Measurements from ENCODE around the gene SFT2D2.
"Not testable (repeated sequence)": the region's sequence is repeated elsewhere in the genome, so short reads cannot be mapped to it uniquely, and the experiment has no call there.

Gene SFT2D2

DNA sequence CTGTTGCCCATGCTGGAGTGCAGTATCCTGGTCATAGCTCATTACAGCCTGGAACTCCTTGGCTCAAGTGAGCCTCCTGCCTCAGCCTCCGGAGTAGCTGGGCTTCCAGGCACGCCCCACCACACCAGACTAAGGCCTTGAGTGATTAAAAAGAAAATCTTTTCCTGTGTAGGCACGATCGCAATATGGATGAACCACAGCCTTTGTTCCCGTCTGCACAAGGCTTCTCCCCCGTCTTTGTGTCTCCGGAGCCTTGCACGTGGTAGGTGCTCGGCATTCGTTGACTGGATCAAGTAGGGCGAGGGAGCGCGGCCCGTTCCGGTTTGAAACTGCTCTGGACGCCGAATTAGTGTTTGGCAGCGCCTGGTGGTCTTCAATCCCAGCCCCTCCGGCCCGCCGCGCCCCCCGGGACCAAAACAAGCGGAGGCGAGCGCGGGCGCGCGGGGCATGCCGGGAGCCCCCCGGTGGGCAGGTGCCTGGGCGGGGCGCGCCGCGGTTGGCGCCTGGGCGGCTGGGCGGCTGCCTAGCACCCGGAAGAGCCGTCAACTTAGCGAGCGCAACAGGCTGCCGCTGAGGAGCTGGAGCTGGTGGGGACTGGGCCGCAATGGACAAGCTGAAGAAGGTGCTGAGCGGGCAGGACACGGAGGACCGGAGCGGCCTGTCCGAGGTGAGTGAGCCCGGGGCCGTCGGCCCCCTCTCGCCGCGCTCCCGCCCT is at the start of gene SFT2D2:
Gene SFT2D2, plus strand, starts transcription at position 529 of the 715 bp plus-strand sequence. Its CDS starts 76 bp downstream, at position 605.
- in situ Hi-C loops (cut with HindIII; ENCODE audit: low pct_ligation_motif_present, low pct_unique_long_range_greater_than_20kb, low sequenced_read_pairs), result no loop called here

DNA sequence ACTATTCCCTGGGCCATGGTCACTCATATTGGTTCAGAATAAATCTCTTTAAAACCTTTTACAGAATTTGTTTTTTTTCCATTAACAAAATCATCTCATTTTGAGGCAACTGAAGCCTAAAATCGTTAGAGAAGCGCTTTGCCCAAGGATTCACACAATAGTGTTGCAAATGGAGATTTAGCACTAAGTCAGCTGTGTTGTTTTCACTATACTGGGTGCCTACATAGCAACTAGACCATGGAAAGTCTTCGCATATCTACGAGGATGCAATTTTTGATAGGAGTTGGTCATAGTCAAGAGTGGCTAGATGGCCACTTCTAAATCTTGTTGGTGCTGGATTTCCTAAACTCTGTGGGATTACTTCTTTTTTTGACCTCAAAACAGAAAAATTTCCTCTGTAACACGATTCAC is 47.6 kb upstream of the SFT2D2 start:
- DNase-seq, result no peak
- in situ Hi-C loops (cut with HindIII; ENCODE audit: low pct_ligation_motif_present, low pct_unique_long_range_greater_than_20kb, low sequenced_read_pairs), result no loop called here

More for the DNA sequence above, at the start of gene SFT2D2:
- peak; percentile 87 for DNase-seq

DNA sequence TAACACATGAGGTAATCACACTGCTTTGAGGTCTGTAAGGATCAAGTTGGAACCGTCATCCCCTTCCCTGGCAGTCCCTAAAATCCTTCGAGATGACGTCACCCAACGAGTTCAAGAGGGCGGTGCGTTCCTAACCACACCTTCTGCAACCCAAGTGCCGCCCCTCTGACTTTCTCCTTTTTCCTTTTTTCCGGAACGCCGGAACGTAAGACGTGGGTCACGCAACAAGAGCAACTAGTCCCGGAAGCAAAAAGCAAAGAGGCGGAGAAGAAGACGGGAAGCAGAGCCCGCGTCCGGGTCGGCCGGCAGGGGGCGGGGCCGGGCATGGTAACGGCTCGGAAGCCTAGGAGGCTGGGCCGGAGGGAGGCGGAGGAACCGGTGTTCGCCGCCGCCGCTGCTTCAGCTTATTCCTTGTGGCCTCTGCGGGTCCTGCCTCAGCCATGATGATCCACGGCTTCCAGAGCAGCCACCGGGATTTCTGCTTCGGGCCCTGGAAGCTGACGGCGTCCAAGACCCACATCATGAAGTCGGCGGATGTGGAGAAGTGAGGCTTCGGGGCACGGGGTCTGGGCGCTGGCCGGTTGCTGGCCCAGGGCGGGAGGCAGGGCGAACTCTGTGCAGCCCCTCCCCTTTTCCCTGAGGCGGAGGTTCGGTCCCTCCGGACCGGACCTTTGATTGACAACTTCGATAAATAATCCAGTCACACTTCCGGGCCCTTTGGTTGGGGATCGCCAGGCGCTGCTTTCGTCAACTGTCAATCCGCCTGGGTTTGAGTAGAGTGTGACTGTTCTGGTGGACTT is 47.0 kb upstream of the SFT2D2 start, which contains the start of gene TIPRL:
Gene TIPRL, plus strand, starts transcription at position 325 of the 800 bp plus-strand sequence. Its CDS starts 116 bp downstream, at position 441.
- in situ Hi-C loops (cut with HindIII; ENCODE audit: low pct_ligation_motif_present, low pct_unique_long_range_greater_than_20kb, low sequenced_read_pairs), result no loop called here

GRCh38 chr1:168179438-168180147 is 46.2 kb upstream of the SFT2D2 start:
- peak; percentile 46 for DNase-seq
- in situ Hi-C loops (cut with HindIII; ENCODE audit: low pct_ligation_motif_present, low pct_unique_long_range_greater_than_20kb, low sequenced_read_pairs), result no loop called here

More for the DNA sequence above, 47.0 kb upstream of the SFT2D2 start, which contains the start of gene TIPRL:
- DNase-seq, result peak; percentile 99

- DNase-seq, result no peak
- in situ Hi-C loops (cut with HindIII; ENCODE audit: low pct_ligation_motif_present, low pct_unique_long_range_greater_than_20kb, low sequenced_read_pairs), result no loop called here
These were observed 45.7 kb upstream of the SFT2D2 start for GRCh38 chr1:168180148-168180524.

GRCh38 chr1:168181063-168181720 is 44.6 kb upstream of the SFT2D2 start:
- in situ Hi-C loops (cut with HindIII; ENCODE audit: low pct_ligation_motif_present, low pct_unique_long_range_greater_than_20kb, low sequenced_read_pairs); DNase-seq: not testable (repeated sequence)

DNA sequence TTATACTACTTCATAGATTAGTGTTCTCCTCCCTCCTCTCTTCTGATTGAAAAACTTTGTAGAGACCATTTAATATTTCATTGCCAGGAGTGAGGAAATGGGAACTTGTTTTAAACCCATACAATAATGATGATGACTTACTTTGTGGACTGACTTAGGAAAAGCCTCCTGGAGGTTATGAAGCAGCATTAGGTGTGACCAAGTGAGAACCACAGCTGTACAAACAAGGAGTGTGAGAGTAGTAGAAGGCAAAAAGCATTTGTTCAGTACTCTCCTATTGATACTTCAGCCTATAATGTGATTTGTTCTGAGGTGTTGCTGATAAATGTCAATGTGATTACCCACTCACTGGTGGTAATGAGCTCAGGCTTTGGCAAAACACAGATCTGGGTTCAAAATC is 38.6 kb upstream of the SFT2D2 start:
- in situ Hi-C loops (cut with HindIII; ENCODE audit: low pct_ligation_motif_present, low pct_unique_long_range_greater_than_20kb, low sequenced_read_pairs), result no loop called here
- no peak for DNase-seq

- in situ Hi-C loops (cut with HindIII; ENCODE audit: low pct_ligation_motif_present, low pct_unique_long_range_greater_than_20kb, low sequenced_read_pairs), result no loop called here
- DNase-seq, result no peak
These were observed 35.4 kb upstream of the SFT2D2 start for GRCh38 chr1:168190403-168190802.

DNA sequence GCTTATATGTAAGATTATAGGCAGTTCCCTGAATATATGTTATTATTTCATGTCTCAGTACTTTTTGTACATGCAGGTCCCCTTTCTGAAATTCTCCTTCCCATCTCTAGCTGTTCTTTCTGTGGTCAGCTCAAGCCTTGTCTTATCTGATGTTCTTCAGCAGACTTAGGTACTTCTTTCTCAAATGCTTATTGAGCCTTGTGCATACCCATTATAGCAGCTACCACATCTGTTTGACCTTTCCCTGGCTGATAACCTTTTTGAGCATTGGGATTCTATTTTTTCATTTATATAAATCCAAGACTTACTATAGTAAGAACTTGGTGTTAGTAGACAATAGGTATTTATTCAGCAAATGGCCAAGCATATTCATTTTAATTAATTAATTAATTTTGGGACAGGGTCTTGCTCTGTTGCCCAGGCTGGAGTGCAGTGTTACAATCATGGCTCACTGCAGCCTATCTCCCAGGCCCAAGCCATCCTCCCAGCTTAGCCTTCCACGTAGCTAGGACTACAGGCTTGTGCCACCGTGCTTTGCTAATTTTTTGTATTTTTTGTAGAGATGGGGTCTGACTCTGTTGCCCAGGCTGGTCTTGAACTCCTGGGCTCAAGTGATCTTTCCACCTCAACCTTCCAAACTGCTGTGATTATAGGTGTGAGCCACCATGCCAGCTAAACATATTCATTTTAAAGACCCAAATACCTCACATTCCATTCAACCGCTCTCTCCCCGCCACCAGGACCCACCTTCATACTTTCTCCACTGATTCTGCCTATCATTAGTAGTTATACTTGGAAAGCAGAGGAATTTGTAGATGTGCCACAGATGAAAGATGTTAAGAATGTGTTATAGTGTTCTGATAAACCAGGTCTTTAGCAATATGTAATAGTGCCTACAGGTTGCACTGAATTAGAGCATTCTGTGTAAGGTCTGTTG is 30.3 kb upstream of the SFT2D2 start:
- in situ Hi-C loops (cut with HindIII; ENCODE audit: low pct_ligation_motif_present, low pct_unique_long_range_greater_than_20kb, low sequenced_read_pairs), result no loop called here
- DNase-seq, result no peak

GRCh38 chr1:168199056-168199455 is 26.7 kb upstream of the SFT2D2 start:
- in situ Hi-C loops (cut with HindIII; ENCODE audit: low pct_ligation_motif_present, low pct_unique_long_range_greater_than_20kb, low sequenced_read_pairs), result no loop called here
- no peak for DNase-seq

GRCh38 chr1:168202941-168203654 is 22.7 kb upstream of the SFT2D2 start:
- no peak for DNase-seq
- in situ Hi-C loops (cut with HindIII; ENCODE audit: low pct_ligation_motif_present, low pct_unique_long_range_greater_than_20kb, low sequenced_read_pairs), result no loop called here

DNA sequence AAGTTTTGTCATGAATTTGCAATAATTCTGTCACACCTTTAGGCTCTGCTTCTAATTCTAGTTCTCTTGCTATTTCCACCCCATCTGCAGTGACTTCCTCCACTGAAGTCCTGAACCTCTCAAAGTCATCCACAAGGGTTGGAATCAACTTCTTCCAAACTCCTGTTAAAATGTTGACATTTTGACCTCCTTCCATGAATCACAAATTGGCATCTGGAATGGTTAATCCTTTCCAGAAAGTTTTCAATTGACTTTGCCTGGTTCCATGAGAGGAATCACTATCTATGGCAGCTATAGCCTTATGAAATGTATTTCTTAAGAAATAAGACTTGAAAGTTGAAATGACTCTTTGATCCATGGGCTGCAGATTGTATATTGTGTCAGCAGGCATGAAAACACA is 19.7 kb upstream of the SFT2D2 start:
- in situ Hi-C loops (cut with HindIII; ENCODE audit: low pct_ligation_motif_present, low pct_unique_long_range_greater_than_20kb, low sequenced_read_pairs), result no loop called here
- DNase-seq, result no peak

- DNase-seq; in situ Hi-C loops (cut with HindIII; ENCODE audit: low pct_ligation_motif_present, low pct_unique_long_range_greater_than_20kb, low sequenced_read_pairs): not testable (repeated sequence)
These were observed 18.1 kb upstream of the SFT2D2 start for GRCh38 chr1:168207673-168208072.

DNA sequence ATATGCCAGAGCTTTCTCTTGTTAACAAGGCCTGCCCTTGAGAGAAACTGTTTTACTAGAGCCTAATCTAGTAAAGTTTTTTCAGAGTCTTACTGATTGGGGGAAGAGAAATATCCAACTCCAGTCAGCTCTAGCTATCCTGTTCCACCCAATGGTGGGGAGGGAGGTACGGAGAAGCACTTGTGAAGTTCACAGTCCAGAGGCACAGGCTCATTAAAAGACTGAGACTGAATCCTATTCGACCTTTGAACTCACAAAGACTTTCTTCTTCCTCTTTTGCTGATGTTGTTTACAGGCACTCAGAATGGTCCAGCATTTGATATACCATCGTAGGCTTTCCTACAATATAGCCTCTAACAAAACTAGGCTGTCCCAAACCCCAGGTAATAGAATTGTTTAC is 15.5 kb upstream of the SFT2D2 start:
- in situ Hi-C loops (cut with HindIII; ENCODE audit: low pct_ligation_motif_present, low pct_unique_long_range_greater_than_20kb, low sequenced_read_pairs), result no loop called here

GRCh38 chr1:168213349-168213748 is 12.5 kb upstream of the SFT2D2 start:
- in situ Hi-C loops (cut with HindIII; ENCODE audit: low pct_ligation_motif_present, low pct_unique_long_range_greater_than_20kb, low sequenced_read_pairs), result no loop called here
- no peak for DNase-seq

More for the DNA sequence above, 15.5 kb upstream of the SFT2D2 start:
- no peak for DNase-seq

- DNase-seq, result no peak
- in situ Hi-C loops (cut with HindIII; ENCODE audit: low pct_ligation_motif_present, low pct_unique_long_range_greater_than_20kb, low sequenced_read_pairs), result no loop called here
These were observed 9.6 kb upstream of the SFT2D2 start for GRCh38 chr1:168216171-168216570.

DNA sequence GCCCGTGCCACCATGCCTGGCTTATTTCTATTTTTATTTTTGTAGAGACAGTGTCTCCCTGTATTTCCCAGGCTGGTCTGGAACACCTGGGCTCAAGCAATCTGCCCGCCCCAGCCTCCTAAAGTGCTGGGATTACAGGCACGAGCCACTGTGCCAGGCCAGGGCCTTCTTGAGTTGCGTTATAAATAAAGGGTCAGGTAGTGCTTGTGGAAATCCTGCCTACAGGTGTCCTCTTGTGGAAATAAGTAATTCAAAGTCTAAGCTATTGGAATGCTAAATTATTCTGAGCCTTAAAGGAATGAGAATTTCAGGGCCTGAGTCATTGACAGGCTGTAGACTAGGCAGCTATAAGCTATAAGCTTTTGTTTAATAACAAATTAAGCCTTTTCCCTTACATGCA is 8.1 kb upstream of the SFT2D2 start:
- in situ Hi-C loops (cut with HindIII; ENCODE audit: low pct_ligation_motif_present, low pct_unique_long_range_greater_than_20kb, low sequenced_read_pairs), result no loop called here
- DNase-seq, result no peak
